Right renal cortex interstitium (tissue), 3 donors: Measurements from ENCODE around the gene SRRM5. TPM values are rescaled to one million over a fixed set of nuclear protein-coding genes. Genes with fewer than 3 reads are reported as not detected.
A peak's percentile ranks its signal among the peaks of the same experiment; 100 is the strongest.
"Not testable (repeated sequence)": the region's sequence is repeated elsewhere in the genome, so short reads cannot be mapped to it uniquely, and the experiment has no call there.

Source experiments
- DNase-seq, 3 donors: peaks; one replicate each; pipeline ENCODE4 v3.0.0-alpha.2; 2013; ENCODE audit warnings: low read depth in 3 of 3, low spot score in 2 of 3
- polyA plus RNA-seq, 3 donors: library from polyadenylated mRNA; unstranded; fragments of 120-200 nt; gene quantifications; one replicate each; pipeline ENCODE4 v1.2.1, GENCODE V29; 2013; ENCODE audit not compliant: insufficient read length in 3 of 3

SRRM5 gene
- polyA plus RNA-seq, 3 donors, result 0.59 to 0.80 (median 0.67) TPM

GRCh38 chr19:43589678-43590077, 22.2 kb upstream of the SRRM5 start:
- DNase-seq, result no peak

- DNase-seq, result no peak
Measured at GRCh38 chr19:43591904-43592772, 19.8 kb upstream of the SRRM5 start.

- DNase-seq, result no peak
Measured at GRCh38 chr19:43592800-43593350, 19.0 kb upstream of the SRRM5 start.

DNA sequence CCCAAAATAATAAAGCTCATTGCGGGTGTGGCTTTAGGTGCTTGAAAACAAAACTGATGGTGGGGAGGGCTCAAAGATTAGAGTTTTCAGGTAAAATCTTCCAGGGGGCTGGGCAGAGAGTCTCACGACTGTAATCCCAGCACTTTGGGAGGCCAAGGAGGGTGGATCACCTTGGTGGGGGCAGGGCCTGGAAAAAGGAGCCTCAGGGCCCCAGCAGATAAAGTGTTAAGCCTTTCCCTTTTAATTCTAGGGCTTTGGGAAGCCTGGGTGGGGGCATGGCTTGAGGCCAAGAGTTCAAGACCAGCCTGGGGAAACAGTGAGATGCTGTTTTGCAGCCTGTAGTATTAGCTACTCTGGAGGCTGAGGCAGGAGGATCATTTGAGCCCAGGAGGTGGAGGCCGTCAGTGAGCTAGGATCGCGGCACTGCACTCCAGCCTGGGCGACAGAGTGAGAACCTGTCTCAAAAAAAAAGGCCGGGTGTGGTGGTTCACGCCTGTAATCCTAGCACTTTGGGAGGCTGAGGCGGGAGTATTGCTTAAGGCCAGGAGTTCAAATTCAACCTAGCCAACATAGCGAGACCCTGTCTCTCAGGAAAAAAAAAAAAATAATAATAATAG, 17.7 kb upstream of the SRRM5 start:
- DNase-seq, result no peak

- DNase-seq, result peak in 1 of 3 donors; percentile 50
Measured at GRCh38 chr19:43594710-43595604, 16.9 kb upstream of the SRRM5 start.

- no peak for DNase-seq
Measured at GRCh38 chr19:43595605-43595998, 16.3 kb upstream of the SRRM5 start.

- peak; percentile 100 for DNase-seq
Measured at GRCh38 chr19:43595999-43596841, 15.7 kb upstream of the SRRM5 start, which contains the start of the genes IRGQ and ZNF576. Gene IRGQ, minus strand, starts transcription at chr19:43596134. Its CDS starts 796 bp downstream, at chr19:43595338. Gene ZNF576, plus strand, starts transcription at chr19:43596595. Its CDS starts 514 bp downstream, at chr19:43597109.

- no peak for DNase-seq
Measured at GRCh38 chr19:43596842-43597461, 14.9 kb upstream of the SRRM5 start.

DNA sequence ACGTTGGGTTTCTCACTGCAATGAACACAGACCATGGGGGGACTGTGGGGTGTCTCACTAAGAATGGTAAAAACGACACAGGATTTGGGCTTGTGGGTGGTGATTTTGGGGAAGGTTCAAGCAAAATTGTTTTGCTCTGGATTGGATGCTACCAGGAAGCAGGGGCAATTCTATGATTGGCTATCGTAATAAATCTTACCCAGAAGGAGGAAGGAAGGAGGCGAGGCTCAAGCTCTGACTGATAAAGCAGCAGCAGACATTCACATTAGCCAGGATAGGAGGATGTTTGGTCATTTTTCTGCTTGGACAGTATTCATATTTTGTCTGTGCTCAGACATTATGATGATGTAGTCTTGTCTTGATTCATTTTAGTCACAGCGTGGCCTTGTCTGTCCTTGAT, 14.0 kb upstream of the SRRM5 start:
- no peak for DNase-seq

DNA sequence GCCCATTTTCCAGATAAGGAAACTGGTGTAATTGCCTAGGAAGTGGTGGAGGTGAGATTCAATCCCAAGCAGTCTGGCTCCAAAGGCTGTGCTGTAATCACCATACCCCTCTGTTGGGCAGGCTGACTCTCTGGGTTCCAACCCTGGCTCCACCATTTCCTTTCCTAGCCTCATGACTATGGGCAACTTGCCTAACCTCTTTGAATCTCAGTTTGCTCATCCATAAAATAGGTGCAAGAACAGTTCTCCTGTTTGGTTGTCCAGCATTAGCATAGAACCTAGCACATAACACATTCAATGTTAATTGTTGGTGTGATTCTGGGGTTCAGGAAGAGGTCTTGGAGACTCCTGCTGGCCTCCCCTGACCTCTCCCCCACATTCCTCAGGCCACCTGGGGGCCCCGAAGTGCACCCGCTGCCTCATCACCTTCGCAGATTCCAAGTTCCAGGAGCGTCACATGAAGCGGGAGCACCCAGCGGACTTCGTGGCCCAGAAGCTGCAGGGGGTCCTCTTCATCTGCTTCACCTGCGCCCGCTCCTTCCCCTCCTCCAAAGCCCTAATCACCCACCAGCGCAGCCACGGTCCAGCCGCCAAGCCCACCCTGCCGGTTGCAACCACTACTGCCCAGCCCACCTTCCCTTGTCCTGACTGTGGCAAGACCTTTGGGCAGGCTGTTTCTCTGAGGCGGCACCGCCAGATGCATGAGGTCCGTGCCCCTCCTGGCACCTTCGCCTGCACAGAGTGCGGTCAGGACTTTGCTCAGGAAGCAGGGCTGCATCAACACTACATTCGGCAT, 13.2 kb upstream of the SRRM5 start:
- no peak for DNase-seq

GRCh38 chr19:43599635-43600295, 12.1 kb upstream of the SRRM5 start:
- no peak for DNase-seq

- not testable (repeated sequence) for DNase-seq
Measured at GRCh38 chr19:43600326-43600725, 11.6 kb upstream of the SRRM5 start.

DNA sequence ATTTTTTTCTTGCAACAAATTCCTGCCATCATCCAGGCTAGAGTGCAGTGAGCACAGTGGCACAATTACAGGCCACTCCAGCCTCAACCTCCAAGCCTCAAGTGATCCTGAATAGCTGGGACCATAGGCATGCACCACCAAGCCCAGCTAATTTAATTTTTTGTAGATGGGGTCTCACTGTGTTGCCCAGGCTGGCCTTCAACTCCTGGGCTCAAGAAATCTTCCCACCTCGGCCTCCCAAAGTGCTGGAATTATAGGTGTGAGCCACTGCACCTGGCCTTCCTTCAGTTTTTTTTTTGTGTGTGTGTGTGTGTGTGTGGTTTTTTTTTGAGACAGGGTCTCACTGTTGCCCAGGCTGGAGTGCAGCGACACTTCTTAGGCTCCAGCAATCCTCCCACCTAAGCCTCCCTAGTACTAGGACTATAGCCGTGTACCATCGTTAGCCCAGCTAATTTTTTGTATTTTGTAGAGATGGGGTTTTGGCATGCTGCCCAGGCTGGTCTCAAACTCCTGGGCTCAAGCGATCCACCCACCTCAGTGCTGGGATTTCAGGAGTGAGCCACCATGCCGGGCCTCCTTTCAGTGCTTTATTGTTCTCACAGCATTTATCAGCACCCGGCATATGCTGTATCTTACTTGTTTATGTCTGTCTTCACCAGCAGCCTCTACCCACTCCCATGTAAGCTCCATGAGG, 5.9 kb upstream of the SRRM5 start:
- DNase-seq, result no peak

DNA sequence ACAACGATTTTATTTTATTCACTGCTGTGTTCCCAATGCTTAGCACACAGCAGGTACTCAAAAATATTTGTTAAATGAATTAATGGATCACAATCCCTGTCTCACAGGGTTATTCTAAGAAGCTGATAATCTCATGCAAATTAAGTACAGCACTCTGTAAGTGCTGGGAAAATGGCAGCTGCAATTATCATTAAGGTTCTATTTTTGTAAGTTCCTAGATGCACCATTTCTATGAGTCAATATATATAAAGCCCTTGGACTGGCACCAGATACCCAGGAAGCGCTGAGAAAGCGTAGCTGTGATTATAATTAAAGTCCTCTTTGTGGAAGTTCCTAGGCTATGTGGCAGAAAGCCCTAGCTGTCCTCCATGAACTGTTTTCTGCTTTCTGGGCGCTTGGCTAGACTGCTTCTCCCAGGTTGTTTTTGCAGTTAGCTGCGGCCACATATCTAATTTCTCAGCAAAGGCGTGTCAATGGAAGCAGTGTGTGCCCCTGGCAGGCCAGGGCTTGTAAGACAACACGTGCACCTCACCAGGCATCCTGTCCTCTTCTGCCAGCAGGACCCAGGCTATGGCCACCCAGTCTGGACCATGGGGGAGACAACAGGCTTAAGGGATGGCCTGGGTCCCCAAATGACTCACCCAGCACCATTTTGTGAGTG, 5.2 kb upstream of the SRRM5 start:
- DNase-seq, result no peak

- DNase-seq, result no peak
Measured at GRCh38 chr19:43607238-43608205, 4.4 kb upstream of the SRRM5 start.

GRCh38 chr19:43609872-43610271, 2.0 kb upstream of the SRRM5 start:
- no peak for DNase-seq
